ENCODE results near the gene RPS6KA6.
A peak's percentile ranks its signal among the peaks of the same experiment; 100 is the strongest.

The RPS6KA6 gene

GRCh38 chrX:84187533-84188319 lies at the start of gene RPS6KA6:
Gene RPS6KA6, minus strand, starts transcription at chrX:84188199. Its CDS starts 300 bp downstream, at chrX:84187899.
- DNase-seq, result peak; percentile 13

- no peak for DNase-seq
These were observed 36.7 kb upstream of the RPS6KA6 start for GRCh38 chrX:84224741-84225140.

GRCh38 chrX:84223261-84223660 lies 35.3 kb upstream of the RPS6KA6 start:
- no peak for DNase-seq

GRCh38 chrX:84221181-84221580 lies 33.2 kb upstream of the RPS6KA6 start:
- DNase-seq, result no peak

- DNase-seq, result no peak
These were observed 31.6 kb upstream of the RPS6KA6 start for GRCh38 chrX:84219551-84219950.

DNA sequence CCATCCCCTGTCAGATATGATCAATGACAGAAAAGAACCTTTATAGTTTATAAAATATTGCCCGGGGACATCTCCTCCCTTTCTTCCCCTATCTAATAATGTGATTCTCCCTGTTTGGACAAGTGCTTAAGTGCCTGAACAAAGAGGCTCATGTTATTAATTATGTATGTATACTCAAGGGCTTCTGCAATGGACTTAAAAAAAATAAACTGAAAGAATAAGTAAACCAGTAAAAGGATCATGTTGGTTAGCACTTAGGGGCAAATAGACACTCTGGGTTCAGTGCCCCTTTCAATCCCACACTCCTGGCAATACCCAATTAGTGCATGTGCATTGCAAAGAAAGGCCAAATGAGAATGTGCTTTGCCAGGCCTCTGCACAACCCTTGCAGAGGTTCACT lies 30.7 kb upstream of the RPS6KA6 start:
- DNase-seq, result no peak

- no peak for DNase-seq
These were observed 28.9 kb upstream of the RPS6KA6 start for GRCh38 chrX:84216881-84217280.

DNA sequence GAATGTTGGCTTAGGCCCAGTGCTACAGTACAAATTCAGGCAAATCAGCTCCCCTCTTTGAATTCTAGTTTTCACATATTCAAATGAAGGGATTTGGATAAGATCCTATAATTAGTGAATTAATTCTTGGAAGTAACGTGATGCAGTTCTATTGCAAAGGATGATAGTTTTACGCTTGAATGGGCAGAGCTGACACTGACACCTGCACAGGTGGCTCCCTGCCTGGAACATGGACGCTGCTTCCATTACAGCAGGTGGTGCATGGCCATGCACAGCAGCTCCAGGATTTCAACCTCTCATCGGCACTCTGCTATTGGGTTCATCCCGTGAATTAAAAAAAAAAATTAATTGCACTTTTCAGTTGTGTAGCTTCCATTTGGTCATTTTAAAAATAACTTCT lies 28.4 kb upstream of the RPS6KA6 start:
- no peak for DNase-seq

GRCh38 chrX:84205276-84205675 lies 17.3 kb upstream of the RPS6KA6 start:
- DNase-seq, result no peak

- no peak for DNase-seq
These were observed 11.7 kb upstream of the RPS6KA6 start for GRCh38 chrX:84199688-84200087.

- no peak for DNase-seq
These were observed 9.6 kb upstream of the RPS6KA6 start for GRCh38 chrX:84197550-84197949.

- DNase-seq, result no peak
These were observed 4.0 kb upstream of the RPS6KA6 start for GRCh38 chrX:84192006-84192405.

- DNase-seq, result no peak
These were observed 1.1 kb upstream of the RPS6KA6 start for GRCh38 chrX:84189125-84189524.

GRCh38 chrX:84188320-84188834 lies 378 bp upstream of the RPS6KA6 start:
- no peak for DNase-seq

DNA sequence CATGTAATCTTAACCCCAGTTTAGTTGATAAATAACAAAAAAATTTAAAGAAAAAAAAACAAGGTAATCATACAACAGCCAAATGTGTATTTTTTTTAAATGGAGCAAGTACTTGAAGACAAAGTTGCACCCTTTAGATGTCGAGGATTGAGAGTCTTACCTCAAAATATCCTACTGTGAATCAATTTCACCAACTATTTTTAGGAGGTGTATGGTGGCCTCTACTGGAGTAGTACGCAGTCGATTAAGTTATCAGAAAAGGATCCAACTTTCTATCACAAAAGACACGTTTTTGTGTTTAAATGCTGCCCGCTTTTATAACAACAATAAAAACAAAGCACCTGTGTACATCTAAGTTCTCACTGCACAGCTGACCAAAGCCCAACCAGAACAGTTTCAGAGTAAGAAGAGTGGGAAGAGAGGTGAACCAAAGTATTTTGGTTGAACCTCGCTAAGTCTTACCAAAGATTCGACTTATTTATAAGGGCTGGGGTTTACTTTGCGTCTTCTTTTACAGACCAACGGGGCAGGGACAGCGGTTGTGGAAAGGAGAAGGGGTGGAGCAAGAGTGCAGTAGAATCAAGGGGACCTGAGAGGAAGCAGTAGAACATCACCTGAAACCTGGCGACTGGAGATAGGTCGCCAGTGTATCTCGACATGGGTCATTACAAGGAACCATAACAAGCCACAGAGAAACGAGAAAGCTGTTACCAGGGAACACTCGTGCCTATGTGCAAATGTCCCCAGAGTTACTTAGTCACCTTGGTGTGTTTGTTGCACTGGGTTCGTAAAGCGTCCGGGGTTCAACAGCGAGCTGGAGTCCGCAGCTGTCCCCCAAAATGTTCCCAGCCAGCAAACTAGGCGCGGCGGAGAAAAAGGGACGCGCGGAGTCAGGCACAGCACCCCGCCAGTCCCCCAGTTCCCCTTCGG lies 1.1 kb downstream of the RPS6KA6 start:
- DNase-seq, result no peak

DNA sequence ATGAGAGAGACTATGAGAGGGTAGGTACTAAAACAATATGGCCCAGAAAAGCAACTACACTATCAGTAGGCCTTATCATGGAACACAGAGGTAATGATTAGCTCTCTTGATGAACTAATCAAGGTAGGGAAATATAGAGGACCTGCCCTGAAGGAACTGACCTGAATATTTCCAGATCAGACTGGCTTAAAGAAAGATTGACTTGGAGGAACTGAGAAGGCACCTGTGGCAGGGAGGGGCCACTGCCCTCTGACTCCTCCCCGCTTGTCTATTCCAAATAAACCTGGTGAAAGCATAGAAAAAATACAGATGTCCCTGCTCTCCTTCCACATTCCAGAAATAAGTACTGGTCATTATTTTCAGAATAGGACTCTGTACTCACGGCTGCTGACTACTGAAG lies 5.5 kb downstream of the RPS6KA6 start:
- no peak for DNase-seq

DNA sequence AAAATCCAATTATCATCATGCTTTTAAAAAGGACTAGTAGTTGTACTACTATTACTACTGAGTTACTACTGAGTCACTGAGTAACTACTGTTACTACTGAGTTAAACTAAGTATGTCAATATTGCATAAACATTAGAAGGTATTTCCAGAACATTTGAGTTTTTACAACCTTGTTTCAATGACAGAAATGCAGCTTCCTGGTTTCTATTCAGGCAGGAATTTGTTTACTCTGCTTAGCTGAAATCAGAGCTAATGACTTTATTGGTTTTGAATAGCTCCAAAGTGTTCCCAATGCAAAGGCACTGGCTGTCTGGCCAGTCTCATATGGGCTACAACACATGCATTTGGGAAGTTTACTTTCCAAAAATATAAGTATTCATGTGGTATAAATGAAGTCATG lies 12.0 kb downstream of the RPS6KA6 start:
- no peak for DNase-seq

- DNase-seq, result no peak
These were observed 12.7 kb downstream of the RPS6KA6 start for GRCh38 chrX:84175274-84175673.

- DNase-seq, result no peak
These were observed 13.7 kb downstream of the RPS6KA6 start for GRCh38 chrX:84174348-84174747.

GRCh38 chrX:84170931-84171330 lies 17.1 kb downstream of the RPS6KA6 start:
- DNase-seq, result no peak

DNA sequence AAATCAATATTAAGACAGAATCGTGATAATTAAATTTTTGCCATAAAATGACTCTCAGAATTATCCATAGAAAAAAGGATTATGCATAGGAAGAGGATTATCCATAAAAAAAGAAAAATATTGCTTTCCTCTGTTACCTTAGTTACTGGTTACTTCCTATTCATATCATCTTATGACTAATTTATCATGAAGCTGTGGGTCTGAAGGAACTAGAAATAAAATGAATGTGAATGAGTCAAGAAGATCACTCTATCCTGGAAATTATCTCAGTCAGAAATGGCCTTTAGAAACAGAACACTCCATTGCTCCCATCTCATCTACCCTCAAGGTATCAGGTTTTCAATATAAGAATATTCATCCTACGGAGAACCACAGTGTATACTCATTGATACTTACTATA lies 19.4 kb downstream of the RPS6KA6 start:
- DNase-seq, result no peak

- DNase-seq, result no peak
These were observed 19.9 kb downstream of the RPS6KA6 start for GRCh38 chrX:84168095-84168494.

DNA sequence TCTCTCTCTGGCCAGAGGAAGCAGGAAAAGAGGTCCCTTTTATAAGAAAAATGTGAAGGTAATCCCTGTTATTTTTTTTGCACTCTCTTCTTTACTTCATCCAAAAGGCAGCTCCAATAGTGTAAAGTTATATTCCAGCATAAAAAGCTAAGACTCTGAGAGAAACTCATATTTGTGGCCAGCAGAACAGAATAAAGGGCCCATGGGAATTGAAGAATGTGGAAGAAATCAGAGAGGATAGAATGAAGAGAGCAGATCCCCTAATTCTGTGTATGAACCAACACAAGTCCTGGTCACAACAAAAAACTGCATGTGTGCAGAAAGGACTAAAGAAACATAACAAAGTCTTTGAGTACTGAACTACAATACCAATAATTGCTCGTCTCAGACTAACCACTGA lies 22.3 kb downstream of the RPS6KA6 start:
- DNase-seq, result no peak

- no peak for DNase-seq
These were observed 25.6 kb downstream of the RPS6KA6 start for GRCh38 chrX:84162401-84162800.
